KOPT-K1 (cell line): ENCODE results near the gene DNAJC7.

Experiments
- H3K27ac ChIP-seq: fragments of 200-600 bp; sonication (generic); 2 replicates; pipeline ENCODE4 v1.5.1; 2016; ENCODE audit warnings: antibody characterized with exemption, mild to moderate bottlenecking, low read depth, low read length; ENCODE audit not compliant: poor library complexity, severe bottlenecking
- H3K36me3 ChIP-seq: fragments of 200-600 bp; sonication (generic); 2 replicates; pipeline ENCODE4 v1.5.1; 2017; ENCODE audit warnings: antibody characterized with exemption, mild to moderate bottlenecking, low read length, moderate library complexity; ENCODE audit not compliant: insufficient read depth
- H3K9me3 ChIP-seq: fragments of 200-600 bp; sonication (generic); 2 replicates; pipeline ENCODE4 v1.5.1; 2017; ENCODE audit warnings: antibody characterized with exemption, low read length, mild to moderate bottlenecking; ENCODE audit not compliant: insufficient read depth, poor library complexity, severe bottlenecking

DNAJC7 gene

DNA sequence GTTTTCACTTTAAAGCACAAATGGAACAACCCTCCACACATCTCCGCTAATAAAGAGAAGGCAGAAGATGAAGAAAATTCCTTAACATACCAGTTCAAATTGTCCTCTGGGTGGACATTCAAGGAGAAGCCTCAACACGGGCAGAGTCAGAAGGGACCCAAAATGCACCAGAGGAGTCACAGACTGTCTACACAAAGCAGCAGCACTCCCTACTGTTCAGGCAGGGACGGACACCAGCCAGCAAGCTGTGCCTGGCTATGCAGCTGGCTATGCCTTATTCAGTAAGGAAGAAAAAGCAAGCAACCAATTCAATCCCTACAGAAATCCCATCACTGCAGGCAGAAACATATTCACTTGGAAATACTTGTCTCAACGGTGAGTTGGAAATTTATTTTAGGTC is 8.1 kb downstream of the DNAJC7 start:
- Histone ChIP-seq H3K27ac (no peak overlapping the region), H3K9me3 (no peaks in the 10 kb centered on the region), H3K36me3 (peaks cover 40% of the 10 kb centered on the region)

DNA sequence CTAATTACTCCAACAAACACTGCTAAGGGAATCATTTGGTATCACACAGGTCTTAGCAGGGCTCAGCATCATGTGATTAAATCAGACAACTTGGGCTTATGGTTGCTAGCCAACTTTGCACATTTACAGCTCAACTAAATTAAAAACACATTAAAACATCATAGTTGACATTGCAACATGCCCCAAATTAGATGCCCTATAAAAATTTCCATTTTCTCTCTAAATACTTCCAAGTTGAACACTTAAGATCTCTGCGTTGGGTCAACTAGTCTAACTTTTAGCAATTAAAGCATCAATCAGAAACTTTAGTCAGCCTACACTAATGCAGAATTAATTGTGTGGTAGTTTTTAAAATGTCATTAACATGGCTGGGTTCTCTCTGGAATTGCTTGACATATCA is 12.1 kb downstream of the DNAJC7 start:
- H3K36me3 ChIP-seq: peaks cover 57% of the 10 kb centered on the region
- H3K27ac ChIP-seq: no peak overlapping the region
- no peaks in the 10 kb centered on the region for H3K9me3 ChIP-seq

DNA sequence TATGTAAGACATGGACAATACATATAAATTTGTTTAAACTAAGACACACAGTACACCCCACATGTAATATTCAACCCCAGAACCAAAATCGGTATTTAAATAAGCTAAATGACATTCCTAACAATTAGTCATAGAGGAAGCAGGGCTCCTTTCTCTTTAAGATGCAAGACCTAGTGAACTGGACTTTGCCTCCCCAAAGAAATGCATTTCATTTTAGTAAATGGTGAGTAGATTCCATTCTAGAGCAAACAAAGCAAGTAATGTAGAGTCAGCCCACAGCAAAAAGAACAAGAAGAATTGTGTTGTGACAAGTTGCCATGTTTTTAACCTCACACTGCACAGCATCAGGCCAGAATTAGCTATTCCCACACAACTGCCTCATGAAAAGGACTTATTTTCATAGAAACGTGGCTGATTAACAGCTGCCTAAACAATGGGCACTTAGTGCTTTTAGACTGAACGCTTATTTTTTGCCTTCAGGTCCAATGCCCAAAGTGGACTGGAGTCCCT is 14.4 kb downstream of the DNAJC7 start:
- no peaks in the 10 kb centered on the region for H3K9me3 ChIP-seq
- peaks cover 64% of the 10 kb centered on the region for H3K36me3 ChIP-seq
- no peak overlapping the region for H3K27ac ChIP-seq

DNA sequence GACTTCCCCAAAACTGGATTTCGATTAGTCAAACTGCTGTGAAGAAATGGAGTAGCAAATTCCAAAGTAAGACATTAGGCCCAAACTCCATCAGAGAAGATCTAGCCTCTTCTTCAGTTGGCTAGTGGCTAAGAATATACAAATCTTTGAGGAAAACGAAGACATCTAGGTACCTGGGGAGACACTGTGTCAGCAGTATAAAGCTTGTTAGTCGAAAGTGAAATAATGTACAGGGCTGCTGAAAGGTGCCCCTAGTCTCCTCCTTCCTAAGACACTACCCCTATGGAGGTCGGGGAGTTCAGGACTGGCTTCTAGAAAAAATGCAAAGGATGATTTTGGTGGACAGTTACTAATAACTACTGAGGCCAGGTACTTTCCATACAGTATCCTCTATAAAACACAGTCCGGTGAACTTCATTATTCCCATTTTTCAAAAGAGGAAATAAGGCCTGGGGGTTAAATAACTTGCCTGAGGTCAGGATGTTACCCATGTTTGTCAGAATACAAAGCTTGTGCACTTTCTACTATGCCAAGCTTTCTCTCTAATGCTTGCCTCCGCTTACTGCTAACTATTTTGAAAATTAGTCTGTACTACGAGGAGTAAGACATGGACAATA is 15.0 kb downstream of the DNAJC7 start:
- H3K9me3 ChIP-seq: no peaks in the 10 kb centered on the region
- H3K36me3 ChIP-seq: peaks cover 70% of the 10 kb centered on the region
- H3K27ac ChIP-seq: no peak overlapping the region

DNA sequence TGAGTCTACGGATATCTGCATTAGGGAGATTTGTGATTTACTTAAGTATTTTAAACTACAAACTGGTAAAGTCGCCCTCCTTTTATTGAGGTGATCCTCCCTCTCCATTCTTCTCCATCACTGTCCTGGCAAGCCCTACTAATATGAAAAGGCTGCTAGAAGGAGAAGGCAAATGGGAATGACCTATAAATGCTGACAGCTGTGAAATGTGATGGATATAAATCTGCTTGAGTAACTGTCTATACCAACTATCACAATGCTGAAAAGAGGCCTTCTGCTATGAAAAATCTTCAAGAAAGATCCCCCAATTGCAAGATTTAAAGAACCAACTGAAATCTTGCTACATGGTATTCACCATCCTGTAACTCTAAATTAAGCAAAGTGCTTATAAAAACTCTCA is 15.5 kb downstream of the DNAJC7 start:
- Histone ChIP-seq H3K27ac (no peak overlapping the region), H3K36me3 (peaks cover 75% of the 10 kb centered on the region), H3K9me3 (no peaks in the 10 kb centered on the region)

DNA sequence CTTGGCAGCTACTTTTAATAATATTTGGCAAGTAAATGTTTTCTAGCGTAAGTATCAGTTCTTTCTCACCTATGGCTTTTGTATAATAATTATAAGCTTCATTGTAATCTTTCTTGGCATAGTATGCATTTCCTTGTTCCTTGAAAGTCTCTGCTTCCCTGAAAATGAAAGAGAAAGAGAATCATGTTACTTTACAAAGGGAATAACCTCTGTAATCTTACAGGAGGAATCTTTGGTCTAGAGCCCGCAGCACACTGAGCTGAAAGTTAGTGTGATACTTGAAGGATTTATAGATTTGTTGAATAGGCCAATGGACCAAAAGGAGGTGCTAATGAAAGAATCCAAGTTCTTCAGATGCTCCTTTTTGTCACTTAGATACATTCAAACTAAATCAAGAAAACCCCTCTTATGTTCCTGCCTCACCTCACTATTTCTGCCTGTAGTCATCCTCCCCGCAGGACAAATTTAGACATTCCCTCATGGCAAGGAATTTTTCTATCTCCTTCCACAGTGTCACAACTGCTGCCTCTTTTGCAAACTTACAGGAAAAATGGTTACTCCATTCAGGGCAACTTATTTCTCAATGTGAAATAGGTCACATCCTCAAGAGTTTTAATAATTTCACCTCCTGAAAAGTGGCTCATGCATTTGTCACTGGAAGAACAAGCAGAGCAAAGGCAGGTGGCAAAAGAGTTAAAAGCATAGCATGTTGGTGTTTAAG is 16.7 kb downstream of the DNAJC7 start:
- Histone ChIP-seq H3K36me3 (peaks cover 87% of the 10 kb centered on the region), H3K9me3 (no peaks in the 10 kb centered on the region), H3K27ac (no peak overlapping the region)

DNA sequence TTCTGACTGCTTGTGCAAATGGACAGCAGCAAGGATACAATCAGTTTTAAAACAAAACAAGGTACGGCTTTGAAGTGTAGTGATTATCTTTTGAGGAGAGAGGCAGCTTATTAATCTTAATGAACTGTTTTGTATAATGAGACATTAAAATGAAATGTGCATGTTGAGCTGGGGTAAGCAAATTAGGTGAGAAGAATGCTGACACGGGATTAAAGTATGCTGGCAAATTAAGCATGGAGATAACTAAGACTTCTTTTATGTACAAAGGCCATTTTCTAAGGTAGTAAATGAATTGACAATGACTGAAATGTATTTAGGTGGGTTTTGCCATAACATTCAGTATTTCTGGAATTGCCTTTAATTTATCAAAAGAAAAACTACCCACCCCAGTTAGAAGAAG is 18.7 kb downstream of the DNAJC7 start:
- Histone ChIP-seq H3K9me3 (no peaks in the 10 kb centered on the region), H3K27ac (no peak overlapping the region), H3K36me3 (peaks cover 96% of the 10 kb centered on the region)

DNA sequence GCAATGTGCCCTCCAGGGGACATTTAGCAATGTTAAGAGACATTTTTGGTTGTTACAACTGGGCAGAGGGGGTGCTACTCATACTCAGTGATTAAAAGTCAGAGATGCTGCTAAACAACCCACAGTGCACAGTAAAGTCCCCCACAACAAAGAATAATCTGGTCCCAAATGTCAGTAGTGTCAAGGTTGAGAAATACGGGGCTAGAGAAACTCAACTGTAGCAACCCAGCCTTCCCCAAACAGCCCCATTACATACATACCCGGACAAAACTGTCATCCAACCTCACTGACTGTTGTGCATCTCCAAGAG is 20.4 kb downstream of the DNAJC7 start:
- Histone ChIP-seq H3K36me3 (peaks cover 96% of the 10 kb centered on the region), H3K9me3 (no peaks in the 10 kb centered on the region), H3K27ac (no peak overlapping the region)

DNA sequence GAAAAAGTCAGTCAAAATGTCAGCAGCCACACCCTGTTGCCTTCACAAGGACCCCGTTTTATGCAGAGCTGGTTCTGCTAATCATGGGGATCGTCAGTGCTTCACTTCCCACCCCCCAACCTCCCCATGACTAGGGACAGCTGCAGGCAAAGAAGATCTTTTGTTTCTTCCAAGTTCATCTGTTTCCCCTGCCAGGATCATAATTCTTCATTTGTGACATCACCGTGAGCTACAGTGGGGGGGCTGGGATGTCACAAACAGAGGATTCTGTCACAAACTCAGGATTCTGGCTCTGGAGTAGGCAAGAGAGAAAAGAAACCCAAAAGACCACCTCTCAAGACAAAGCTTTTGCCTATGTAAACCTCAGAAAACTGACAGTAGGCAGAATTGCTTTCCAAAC is 24.7 kb downstream of the DNAJC7 start:
- H3K27ac ChIP-seq: no peak overlapping the region
- no peaks in the 10 kb centered on the region for H3K9me3 ChIP-seq
- H3K36me3 ChIP-seq: peaks cover 98% of the 10 kb centered on the region

DNA sequence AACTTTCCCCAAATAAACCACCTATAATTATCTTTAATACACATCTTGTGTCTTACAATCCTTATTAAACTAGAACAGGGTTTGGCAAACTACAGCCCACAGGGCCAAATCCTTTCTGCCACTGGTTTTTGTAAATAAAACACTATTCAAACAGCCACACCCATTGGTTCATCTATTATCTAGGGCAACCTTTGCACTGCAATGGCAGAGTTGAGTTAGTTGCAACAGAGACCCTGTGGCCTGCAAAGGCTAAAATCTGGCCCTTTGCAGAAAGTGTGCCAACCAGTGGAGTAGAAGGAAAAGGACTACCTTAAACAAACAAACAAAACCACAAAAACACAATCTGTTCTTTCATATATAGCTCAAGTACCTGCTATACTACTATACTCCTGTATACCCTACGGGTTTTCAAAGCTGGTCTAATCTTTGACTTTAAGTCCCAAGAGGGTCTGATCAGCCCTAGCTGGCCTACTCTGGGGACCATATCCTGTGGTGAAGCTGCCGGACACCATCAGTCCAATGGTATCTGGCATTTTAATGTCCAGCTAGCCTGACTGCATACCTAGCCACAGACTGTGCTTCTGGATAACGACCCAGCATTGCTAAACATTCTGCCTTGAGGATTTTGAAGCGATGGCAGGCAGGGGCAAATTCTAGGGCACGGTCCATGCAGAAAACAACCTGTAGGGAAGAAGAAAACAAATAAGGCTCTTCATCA is 27.4 kb downstream of the DNAJC7 start:
- Histone ChIP-seq H3K27ac (no peak overlapping the region), H3K36me3 (peaks cover 98% of the 10 kb centered on the region), H3K9me3 (no peaks in the 10 kb centered on the region)

DNA sequence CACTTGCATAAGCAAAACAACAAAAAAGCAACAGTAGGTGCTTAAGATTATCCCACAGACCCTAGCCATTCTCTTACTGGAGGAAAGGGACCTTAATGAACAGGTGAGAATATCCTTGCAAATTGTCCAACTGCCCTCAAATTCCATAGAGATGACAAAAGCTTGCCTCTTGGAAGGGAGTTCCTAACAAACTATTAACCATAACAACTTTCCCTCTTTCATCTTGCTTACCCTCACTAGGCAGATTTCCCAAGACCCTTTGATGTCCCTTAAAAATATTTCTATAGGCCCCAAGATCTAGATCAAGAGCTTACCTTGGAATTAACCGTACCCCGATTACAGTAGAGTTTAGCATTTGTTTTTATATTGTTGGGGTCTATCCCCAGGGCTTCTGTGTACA is 28.8 kb downstream of the DNAJC7 start:
- Histone ChIP-seq H3K36me3 (peaks cover 100% of the 10 kb centered on the region), H3K9me3 (no peaks in the 10 kb centered on the region), H3K27ac (no peak overlapping the region)

DNA sequence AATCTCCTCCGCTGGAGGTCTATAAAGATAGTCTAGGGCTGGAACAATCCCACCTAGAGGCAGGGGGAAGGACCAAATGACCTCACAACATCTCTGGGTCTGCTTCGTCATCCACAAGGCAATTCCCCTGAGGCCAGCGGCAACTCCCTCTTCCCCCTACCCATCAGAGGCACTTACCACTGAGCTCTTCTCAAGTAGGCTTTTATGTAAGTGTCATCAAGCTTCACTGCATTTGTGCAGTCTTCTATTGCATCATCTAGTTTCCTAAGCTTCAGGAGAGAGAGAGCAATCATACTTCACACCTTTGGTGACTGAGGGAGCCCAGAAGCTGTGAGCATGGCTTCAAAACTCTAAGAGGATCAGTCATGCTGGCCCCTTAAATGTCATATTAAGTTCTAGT is 29.6 kb downstream of the DNAJC7 start:
- Histone ChIP-seq H3K27ac (no peak overlapping the region), H3K36me3 (peaks cover 100% of the 10 kb centered on the region), H3K9me3 (no peaks in the 10 kb centered on the region)

DNA sequence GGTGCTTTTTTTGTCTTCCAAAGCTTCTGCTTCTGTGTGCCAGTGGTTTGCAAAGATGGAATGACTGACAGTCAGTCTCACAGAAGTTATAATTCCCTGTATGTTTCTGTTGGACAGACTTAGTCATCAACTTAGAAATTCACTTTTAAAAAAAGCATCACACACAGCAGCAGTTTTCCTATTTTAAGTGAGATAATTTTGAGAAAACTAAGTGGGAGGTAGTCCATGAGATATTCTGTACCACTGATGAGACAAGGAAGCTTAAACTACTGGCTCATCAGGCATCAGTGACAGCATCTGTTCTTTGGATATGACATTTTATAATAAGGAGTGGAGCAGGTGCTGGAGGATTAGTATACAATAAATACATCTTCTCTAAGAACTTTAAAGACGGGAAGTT is 30.6 kb downstream of the DNAJC7 start:
- H3K36me3 ChIP-seq: peaks cover 100% of the 10 kb centered on the region

DNA sequence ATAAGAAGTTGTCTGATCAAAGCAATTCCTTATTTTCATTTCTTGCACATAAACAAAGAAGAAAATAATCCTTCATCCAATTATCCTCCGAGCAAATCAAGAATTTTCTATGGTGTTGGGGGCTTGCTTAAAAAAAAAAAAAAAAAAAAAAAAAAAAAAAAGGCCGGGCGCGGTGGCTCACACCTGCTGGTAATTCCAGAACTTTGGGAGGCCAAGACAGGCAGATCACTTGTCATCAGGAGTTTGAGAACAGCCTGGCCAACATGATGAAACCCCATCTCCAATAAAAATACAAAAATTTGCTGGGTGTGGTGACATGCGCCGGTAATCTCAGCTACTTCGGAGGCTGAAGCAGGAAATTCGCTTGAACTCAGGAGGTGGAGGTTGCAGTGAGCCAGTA is 31.3 kb downstream of the DNAJC7 start:
- H3K9me3 ChIP-seq: no peaks in the 10 kb centered on the region
- H3K27ac ChIP-seq: no peak overlapping the region
- H3K36me3 ChIP-seq: peaks cover 100% of the 10 kb centered on the region

More for the DNA sequence above, 30.6 kb downstream of the DNAJC7 start:
- Histone ChIP-seq H3K27ac (no peak overlapping the region), H3K9me3 (no peaks in the 10 kb centered on the region)

DNA sequence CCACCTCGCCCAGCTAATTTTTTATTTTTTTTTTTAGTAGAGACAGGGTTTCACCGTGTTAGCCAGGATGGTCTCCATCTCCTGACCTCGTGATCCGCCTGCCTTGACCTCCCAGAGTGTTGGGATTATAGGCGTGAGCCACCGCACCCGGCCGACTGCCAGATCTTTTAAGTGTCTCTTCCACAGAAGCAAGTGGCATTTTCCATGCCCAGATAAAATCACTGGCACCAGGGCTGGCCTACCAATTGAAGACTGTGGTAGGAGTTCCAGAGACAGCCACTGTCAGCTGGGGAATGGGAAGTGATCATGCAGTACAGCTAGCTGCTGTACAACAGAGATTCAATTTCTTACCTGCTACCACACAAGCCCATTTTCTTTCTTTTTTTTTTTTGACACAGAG is 32.8 kb downstream of the DNAJC7 start:
- H3K9me3 ChIP-seq: no peaks in the 10 kb centered on the region
- peaks cover 99% of the 10 kb centered on the region for H3K36me3 ChIP-seq
- H3K27ac ChIP-seq: no peak overlapping the region
